NCI-H1092 treated with DMSO at 0.1 percent for 48 hours (cell line): ENCODE results near the gene VASP.
A peak's percentile ranks its signal among the peaks of the same experiment; 100 is the strongest.

Experiments
- DNase-seq: peaks from one replicate; lab custom pipeline; 2025; lab: John Stamatoyannopoulos, UW

The VASP gene

DNA sequence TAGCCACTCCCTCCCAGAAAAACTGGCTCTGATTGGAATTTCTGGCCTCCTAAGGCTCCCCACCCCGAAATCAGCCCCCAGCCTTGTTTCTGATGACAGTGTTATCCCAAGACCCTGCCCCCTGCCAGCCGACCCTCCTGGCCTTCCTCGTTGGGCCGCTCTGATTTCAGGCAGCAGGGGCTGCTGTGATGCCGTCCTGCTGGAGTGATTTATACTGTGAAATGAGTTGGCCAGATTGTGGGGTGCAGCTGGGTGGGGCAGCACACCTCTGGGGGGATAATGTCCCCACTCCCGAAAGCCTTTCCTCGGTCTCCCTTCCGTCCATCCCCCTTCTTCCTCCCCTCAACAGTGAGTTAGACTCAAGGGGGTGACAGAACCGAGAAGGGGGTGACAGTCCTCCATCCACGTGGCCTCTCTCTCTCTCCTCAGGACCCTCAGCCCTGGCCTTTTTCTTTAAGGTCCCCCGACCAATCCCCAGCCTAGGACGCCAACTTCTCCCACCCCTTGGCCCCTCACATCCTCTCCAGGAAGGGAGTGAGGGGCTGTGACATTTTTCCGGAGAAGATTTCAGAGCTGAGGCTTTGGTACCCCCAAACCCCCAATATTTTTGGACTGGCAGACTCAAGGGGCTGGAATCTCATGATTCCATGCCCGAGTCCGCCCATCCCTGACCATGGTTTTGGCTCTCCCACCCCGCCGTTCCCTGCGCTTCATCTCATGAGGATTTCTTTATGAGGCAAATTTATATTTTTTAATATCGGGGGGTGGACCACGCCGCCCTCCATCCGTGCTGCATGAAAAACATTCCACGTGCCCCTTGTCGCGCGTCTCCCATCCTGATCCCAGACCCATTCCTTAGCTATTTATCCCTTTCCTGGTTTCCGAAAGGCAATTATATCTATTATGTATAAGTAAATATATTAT lies 33.3 kb upstream of the VASP start:
- no peak for DNase-seq

DNA sequence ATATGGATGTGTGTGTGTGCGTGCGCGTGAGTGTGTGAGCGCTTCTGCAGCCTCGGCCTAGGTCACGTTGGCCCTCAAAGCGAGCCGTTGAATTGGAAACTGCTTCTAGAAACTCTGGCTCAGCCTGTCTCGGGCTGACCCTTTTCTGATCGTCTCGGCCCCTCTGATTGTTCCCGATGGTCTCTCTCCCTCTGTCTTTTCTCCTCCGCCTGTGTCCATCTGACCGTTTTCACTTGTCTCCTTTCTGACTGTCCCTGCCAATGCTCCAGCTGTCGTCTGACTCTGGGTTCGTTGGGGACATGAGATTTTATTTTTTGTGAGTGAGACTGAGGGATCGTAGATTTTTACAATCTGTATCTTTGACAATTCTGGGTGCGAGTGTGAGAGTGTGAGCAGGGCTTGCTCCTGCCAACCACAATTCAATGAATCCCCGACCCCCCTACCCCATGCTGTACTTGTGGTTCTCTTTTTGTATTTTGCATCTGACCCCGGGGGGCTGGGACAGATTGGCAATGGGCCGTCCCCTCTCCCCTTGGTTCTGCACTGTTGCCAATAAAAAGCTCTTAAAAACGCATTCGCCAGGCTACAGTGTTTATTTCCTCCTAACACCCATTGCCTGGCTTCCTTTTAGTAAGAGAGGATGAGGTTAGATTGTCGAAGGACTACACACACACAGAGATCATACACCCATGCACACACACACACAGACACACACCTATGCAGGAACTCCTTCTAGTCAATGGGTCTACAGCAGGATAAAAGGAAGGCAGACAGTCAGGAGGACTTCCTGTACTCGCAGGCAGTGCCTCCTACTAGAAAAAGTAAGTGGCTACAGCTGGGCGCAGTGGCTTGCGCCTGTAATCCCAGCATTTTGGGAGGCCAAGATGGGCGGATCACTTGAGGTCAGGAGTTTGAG lies 32.4 kb upstream of the VASP start:
- DNase-seq = no peak

DNA sequence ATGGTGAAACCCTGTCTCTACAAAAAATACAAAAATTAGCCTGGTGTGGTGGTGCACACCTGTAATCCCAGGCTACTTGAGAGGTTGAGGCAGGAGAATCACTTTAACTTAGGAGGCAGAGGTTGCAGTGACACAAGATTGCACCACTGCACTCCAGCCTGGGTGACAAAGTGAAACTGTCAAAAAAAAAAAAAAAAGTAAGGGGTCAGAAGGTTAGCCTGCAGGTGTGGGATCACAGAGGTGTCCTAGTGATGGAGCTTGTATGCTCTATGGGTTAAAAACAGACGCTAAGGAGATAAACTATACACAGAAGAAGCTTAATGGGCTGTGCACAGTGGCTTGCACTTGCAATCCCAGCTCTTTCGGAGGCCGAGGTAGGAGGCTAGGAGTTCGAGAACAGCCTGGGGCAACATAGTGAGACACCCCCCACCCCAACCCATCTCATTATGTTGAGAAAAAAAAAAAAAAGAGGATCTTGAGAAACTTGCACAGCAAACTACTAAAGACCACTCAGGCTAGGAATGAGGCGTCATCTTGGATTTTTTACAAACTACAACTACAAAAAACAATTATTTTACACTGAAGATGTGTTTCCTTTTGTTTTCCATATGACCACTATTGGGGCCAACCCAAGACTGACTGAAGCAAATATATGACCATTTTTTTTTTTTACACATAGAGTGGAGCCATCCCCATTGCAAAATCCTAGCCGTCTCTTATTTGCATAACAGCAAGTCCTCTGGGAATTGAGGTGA lies 31.6 kb upstream of the VASP start:
- no peak for DNase-seq

GRCh38 chr19:45476304-45476703 lies 31.0 kb upstream of the VASP start:
- no peak for DNase-seq

DNA sequence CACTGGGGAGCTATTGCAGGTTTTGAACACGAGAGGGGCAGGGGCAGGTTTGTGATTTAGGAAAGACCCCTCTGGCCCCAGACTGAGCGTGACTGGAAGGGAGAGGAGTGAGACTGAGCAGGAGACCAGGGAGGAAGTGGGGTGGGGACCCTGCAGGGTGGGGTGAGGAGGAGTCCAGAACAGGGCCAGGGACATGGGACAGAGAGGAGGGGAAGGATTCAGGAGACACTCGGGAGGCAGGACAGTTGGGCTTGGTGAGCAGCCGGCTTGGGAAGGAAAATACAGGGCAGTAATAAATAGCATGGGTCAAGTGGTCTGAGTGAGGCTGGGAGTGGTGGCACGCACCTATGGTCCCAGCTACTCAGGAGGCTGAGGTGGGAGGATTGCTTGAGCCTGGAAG lies 30.1 kb upstream of the VASP start:
- DNase-seq = no peak

DNA sequence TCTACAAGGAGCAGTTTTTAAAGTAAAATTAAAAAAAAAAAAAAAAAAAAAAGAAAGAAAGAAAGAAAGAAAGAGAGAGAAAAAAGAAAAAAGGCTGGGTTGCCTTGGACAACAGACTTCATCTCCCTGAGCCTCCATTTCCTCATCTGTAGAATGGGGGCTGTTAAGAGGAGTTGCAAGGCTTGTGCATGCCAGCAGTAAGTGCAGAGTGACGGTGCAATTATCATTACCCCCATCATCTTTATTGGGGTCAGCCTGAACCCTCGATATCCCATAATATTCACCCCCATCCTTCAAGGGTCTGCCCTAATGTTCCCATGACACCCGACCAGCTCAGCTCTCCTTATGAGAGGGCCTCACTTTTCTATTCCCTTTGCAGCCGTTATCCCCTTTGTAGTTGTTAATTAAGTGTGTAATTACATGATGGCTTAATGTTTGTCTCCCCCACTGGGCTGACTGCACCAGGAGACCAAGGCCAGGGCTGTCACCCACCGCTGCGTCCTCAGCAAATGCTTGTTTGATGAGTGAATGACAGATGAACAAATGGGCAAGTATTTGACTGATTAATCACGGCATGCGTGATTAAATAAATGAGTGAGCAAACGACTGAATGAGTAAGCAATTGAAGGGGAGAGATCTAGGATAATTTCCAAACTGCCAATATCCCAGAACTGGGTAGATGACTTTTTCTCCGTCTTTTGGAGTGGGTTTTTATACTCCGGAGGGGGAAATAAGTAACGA lies 29.4 kb upstream of the VASP start:
- DNase-seq = no peak

DNA sequence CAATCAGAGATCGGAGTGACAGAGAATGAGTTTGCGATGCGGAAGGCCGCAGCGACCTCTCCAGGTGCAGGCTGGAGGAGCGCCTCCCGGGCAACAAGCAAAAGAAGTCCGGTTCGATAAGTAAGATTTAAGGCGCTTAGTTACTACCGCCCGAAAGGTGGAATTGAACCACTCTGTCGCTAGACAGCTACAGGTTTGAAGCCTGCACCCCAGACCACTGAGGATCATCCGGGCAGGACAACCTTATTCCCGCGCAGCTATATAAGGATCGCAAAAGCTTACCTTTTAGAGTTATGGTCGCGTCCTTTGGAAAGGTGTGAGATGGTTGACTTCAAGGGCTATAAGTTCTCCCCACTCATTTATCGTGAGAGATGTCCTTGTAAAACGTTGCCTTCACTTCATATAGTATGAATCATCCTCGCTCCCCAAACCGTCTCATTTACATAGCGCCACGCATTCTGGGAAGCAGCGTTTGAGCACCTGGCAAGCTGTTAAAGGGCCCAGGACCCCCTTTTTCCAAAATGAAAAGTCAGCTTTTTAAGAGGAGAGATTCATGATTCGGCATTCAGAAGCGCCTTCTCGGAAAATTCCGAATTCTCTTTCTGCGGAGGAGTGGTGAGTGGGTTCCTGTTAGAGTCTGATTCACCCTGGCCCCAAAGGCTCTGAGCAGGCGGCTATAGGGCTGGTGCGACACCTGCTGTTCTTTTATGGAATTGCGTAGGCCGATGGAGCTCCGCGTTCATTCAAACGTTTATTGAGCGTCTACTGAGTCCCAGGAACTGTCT lies 28.6 kb upstream of the VASP start:
- DNase-seq = peak; percentile 83

DNA sequence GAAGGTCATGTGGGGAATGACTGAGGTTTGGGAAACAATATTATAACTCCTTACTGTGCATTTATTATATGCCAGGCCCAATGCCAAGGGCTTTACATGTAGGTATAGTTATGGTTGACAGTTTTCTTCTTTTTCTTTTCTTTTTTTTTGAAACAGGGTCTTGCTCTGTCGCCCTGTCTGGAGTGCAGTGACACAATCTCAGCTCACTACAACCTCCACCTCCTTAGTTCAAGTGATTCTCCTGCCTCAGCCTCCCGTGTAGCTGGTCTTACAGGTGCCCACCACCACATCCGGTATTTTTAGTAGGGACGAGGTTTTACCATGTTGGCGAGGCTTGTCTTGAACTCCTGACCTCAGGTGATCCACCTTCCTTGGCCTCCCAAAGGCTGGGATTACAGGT lies 24.2 kb upstream of the VASP start:
- no peak for DNase-seq

DNA sequence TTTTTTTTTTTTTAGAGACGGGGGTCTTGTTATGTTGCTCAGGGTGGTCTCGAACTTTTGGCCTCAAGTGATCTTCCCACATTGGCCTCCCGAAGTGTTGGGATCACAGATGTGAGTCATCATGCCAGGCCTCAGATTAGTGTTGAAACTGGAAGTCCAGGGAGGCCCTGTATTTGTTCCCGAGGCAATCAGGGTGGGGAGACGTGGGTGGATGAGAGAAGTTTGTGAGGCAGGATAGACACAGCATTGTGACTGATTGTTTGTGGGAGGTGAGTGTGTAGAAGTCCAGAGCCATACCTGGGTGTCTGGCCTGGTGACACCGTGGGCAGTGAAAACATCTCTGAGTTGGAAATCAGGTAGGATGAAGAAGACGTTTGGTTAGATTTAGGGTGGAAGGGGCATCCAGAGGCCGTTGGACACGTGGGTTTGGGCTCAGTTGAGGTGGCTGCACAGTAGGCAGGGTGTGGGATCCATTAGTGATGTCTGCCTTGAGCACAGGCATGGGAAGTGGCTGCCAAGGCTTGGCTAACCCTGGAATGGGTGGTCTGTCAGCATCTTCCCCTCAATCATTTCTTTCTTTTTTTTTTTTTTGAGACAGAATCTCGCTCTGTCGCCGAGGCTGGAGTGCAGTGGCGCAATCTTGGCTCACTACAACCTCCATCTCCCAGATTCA lies 22.9 kb upstream of the VASP start:
- DNase-seq = no peak

DNA sequence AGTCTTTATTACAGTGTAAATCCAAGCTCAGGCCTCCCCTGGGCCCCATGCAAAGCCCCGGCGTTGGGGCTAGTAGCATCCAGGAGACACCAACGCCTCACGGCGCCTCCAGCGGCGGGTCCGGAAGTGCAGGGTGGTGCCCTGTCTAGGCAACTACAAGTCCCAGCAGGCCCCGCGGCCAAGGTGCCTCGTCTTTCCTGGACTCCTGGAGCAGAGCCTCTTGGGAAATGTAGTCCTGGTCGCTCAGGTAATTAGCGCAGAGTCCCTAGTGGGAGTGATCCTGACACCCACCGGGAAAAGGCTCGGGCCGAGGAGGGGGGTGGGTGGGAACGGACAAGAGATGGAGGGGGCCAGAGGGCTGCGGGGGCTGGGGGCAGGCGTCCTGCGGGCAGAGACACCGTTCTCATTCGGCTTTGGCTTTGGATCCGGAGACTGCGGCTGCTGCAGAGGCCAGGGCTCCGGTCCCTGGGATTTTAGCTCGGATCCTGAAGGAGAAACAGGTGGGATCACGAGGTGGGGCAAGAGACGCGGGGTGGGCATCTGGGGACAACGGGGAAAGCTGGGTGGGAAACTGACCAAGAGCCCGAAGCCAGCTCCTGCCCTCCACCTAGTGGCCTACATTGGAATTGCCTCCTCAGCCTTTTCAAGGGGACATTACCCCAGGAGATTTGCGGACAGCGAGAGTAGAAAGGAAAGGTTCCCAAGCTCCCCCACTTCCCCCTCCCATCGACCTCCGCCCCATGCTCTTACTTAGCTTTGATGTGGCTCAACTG lies 21.8 kb upstream of the VASP start:
- peak; percentile 87 for DNase-seq

GRCh38 chr19:45488708-45489107 lies 18.6 kb upstream of the VASP start:
- no peak for DNase-seq

DNA sequence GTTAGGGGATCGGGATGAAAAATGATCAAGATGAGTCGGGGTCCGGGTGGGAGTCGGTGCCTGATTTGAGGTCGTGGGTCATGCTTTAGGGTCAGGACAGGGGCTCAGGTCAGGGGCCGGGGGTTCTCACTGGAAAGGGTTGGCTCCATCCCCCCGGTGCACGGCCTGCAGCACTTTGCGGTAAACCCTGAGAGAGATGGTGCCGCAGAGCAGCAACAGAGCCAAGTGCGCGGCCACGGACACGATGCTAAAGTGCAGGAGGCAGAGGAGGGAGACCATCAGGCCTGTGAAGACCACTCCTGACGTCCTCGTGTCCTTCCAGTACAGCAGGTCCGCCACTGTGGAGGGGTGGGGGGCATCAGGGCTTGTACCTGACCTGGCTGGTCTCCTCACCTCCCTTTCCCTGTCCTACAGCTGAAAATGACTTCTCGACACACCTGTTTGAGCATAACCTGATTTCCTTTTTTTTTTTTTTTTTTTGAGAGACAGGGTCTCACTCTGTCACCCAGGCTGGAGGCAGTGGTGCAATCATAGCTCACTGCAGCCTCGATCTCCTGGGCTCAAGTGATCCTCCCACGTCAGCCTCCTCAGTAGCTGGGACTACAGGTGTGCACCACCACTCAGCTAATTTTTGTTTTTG lies 17.9 kb upstream of the VASP start:
- DNase-seq = no peak

- DNase-seq = no peak
Observed at GRCh38 chr19:45492137-45492626, 15.1 kb upstream of the VASP start.

DNA sequence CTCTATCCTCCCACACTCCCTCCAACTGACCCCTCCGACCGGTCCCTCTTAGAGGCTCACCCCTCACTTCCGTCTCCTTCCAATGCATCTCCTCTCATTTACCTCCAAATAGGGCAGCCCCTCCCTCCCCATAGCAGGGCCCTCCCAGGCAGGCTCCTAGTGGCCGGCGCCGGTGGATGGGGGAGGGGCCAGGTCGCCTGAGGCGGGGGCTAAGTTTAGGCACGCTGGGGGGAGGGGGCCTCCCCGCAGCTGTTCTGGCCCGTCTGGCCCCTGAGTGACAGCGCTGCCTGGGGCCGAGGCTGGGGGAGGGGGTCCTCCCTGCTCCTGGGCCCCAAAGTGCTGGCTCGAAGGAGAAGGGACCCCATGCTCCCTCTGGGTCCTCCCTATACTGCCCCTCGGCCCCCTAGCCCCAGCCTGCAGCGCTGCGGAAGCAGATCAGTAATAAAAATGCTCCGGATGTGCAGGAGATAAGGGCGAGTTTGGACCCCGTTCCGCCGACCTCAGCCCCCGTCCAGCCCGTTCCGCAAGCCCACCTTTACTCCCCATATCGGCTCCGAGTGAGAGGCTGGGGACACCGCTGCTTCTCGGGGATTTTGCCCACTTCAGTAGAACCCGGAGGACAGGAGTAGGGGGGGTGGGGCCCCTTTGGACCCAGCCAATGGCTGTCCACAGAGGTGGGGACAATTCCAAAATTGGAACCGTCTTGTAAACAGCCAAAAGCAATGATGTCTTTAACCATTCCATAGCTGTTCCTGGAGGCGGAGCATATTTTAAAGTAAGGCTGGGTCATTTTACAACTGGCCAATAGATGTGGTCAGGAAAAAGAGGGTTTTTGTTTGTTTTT lies 14.4 kb upstream of the VASP start:
- no peak for DNase-seq

DNA sequence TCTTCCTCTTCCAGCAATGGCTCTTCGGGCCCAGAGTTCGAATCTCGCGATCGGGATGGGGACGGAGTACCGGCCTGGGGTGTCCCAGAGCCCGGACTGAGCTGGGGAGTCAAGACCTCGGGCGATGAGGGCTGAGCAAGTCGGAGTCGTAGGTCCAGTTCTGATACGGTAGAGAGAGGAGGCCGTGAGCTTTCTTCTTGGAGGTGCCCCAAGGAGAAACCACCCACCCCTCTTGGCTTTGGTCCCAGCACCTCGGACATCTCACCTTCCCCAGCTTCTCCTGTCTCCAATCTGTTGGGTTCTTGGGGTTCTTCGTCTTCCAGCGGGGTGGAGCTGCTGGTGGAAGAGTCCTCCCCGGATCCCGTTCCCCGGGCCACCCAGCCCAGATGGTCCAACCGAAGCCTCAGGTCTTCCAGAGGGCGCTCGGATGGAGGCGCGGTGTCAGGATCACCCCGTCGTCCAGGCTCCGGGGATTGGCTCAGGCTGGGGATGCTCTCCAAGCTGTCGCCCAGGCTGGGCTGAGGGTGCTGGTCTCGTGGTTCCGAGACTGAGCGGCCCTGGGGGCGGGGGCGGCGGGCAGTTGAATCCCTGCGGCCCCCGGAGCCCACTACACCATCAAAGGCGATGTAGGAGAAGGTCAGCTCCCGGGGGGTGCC lies 12.9 kb upstream of the VASP start:
- DNase-seq = no peak

DNA sequence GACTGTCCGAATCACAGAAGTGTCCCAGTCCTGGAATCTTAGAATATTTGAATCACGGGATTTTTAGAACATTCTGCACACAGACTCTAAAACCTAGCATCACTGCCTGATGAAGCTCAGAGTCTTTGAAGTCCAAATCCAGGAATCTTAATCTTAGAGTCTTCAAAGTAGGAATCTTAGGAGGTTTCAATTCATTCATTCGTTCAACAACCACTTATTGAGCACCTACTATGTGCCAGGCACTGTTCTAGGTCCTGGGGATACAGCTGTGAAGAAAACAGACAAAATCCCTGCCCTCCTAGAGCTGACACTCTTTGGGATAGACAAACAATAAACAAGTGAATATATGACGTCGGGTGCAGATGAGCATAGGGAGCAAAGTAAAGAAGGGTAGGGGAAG lies 12.1 kb upstream of the VASP start:
- DNase-seq = no peak

GRCh38 chr19:45496349-45496953 lies 10.8 kb upstream of the VASP start:
- DNase-seq = no peak
